CD4-positive, alpha-beta T cell treated with Interferon gamma for 1 hour (primary cell): ENCODE measurements around the gene BTNL8.
"Not testable (repeated sequence)": the region's sequence is repeated elsewhere in the genome, so short reads cannot be mapped to it uniquely, and the experiment has no call there.

ENCODE experiments used
- DNase-seq: peaks from one replicate; pipeline ENCODE4 v3.0.0-alpha.2; 2020

BTNL8 gene

DNA sequence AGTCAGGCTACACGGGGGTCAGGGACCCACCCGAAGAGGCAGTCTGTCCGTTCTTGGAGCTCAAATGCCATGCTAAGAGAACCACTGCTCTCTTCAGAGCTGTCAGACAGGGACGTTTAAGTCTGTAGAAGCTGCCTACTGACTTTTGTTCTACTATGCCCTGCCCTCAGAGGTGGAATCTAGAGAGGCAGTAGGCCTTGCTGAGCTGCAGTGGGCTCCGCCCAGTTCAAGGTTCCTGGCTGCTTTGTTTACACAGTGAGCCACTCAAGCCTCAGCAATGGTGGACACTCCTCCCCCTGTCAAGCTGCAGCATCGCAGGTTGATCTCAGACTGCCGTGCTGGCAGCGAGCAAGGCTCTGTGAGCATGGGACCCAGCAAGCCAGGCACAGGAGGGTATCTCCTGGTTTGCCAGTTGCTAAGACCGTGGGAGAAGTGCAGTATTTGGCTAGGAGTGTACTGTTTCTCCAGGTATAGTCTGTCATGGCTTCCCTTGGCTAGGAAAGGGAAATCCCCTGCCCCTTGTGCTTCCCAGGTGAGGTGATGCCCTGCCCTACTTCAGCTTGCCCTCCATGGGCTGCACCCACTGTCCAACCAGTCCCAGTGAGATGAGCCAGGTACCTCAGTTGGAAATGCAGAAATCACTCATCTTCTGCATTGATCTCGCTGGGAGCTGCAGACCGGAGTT is 13.0 kb upstream of the BTNL8 start:
- not testable (repeated sequence) for DNase-seq

DNA sequence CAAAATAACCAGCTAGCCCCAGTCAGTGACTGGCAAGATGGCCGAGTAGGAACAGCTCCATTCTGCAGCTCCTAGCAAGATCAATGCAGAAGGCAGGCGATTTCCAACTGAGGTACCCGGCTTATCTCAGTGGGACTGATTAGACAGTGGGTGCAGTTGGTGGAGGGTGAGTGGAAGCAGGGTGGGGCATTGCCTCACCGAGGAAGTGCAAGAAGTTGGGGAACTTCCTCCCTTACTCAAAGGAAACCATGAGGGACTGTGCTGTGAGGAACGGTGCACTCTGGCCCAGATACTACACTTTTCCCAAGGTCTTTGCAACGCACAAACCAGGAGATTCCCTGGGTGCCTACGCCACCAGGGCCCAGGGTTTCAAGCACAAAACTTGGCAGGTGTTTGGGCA is 9.6 kb upstream of the BTNL8 start:
- DNase-seq: no peak

DNA sequence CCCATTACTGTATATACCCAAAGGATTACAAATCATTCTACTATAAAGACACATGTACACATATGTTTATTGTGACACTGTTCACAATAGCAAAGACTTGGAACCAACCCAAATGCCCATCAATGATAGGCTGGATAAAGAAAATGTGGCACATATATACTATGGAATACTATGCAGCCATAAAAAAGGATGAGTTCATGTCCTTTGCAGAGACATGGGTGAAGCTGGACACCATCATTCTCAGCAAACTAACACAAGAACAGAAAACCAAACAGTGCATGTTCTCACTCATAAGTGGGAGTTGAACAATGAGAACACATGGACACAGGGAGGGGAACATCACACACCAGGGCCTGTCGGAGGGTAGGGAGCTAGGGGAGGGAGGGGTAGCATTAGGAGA is 3.6 kb upstream of the BTNL8 start:
- DNase-seq: not testable (repeated sequence)

DNA sequence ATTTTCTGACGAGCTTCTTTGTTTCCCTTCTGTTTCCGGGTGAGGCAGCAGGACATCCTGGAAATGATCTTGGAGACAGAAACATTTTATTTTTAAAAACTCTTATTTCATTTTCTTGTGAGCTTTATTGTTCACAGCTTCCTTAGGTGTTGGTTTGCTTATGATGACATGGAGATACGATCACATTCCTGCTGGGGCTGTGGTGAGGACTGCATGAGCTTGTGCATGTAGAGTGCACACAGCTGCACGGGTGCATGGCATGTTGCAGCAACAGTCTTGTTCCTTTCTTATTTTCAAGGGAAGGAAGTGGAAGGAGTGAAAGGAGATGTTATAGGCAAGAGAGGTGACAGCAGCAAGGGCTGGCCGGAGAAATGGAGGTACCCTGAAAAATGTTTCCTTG is 1.2 kb downstream of the BTNL8 start:
- DNase-seq: no peak

DNA sequence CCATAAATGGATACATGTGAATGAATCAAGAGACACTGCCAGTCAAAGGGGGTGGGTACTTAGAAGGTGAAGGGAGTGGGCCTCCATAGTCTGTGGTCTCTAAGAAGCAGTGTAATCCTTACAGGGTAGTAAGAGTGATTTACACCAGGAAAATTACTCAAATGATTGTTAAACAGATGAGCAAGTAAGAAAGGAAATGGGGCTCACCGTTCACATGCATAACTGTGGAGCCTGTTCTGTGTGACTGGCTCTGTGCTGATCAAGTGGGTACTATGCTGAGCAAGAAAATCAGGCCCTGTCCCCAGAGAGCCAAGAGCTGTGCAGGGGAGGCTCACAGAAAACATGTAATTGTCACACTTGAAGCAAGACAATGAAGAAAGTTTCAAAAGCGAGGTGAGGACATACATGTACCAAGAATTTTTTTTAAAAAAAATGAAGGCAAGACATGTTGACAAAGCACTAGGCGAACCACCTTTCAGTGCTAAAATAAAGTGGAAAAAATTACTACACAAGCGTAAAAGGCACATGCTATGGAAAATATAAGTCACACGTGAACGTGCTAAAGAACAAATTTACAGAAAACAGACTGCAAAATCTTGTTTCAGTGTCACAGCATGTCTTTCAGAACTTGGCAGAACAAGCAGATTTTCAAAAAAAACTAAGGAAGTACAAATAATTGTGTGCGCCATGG is 2.5 kb downstream of the BTNL8 start:
- no peak for DNase-seq

DNA sequence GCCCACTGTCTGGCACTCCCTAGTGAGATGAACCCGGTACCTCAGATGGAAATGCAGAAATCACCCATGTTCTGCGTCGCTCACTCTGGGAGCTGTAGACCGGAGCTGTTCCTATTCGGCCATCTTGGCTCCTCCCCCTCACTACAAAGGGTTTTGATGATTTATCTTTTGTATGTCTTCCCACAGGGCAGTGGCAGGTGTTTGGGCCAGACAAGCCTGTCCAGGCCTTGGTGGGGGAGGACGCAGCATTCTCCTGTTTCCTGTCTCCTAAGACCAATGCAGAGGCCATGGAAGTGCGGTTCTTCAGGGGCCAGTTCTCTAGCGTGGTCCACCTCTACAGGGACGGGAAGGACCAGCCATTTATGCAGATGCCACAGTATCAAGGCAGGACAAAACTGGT is 9.4 kb downstream of the BTNL8 start:
- no peak for DNase-seq

DNA sequence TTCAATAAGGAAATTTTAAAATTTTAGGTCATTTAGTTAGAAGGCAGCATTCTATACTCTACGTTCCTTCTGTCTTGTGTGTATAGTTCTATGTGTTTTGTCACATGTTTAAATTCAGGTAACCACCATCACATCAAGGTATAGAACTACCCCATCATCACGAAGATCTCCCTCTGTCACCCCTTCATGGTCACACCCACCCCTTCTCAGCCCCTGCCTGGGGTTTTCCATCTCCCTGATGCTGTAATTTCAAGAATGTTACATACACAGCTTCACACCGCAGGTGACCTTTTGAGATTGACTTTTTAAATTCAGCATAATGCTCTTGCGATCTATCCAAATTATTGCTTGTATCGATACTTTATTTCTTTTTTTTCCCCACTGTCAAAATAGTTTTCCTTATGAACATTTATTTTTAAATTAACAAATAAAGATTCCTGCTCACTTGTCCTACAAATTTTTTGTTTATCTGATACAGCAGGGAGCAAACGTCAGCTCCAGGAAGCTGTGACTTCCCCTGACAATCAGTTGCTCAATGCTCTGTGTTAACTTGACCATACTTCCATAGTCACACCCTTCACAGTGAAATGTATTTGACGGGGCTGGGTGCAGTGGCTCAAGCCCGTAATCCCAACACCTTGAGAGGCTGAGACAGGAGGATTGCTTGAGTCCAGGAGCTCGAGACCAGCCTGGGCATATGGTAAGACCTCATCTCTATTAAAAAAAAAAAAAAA is 10.2 kb downstream of the BTNL8 start:
- DNase-seq: no peak

DNA sequence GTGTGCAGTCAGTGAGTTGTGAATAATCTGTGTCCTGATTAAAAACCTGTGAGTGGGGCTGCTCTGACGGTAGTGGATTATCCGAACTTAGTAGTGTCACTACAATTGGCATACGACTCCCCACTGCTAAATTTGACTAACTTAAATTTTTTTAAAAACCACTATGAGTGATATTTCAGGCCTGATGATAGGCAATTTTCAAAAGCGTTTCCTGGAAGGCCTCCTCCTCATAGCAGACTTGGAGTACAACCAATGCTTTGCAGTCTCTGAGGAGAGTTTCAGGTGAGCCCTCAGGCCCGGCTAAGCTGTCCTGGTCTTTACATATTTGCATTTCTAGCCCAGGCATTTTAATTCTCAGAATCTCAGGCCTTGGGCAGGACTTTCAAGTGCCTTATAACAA is 10.8 kb downstream of the BTNL8 start:
- DNase-seq: no peak

DNA sequence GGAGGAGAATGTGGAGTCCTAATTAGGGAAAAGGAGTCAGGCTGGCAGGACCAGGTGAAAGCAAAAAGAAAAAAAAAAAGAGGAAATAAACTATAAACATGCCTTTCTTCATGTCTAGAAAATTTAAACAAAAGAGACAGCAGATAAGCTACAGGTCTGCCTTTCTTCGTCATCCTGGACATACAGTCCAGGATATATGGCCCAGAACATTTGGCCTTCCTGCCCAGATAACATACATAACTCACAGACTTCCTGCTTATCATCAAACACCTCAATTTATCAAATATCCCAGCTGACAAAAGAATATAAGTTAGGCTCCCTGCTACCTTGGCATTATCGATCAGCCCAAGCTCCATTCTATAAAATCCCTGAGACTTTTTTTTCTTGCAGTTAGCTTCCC is 11.2 kb downstream of the BTNL8 start:
- DNase-seq: no peak

DNA sequence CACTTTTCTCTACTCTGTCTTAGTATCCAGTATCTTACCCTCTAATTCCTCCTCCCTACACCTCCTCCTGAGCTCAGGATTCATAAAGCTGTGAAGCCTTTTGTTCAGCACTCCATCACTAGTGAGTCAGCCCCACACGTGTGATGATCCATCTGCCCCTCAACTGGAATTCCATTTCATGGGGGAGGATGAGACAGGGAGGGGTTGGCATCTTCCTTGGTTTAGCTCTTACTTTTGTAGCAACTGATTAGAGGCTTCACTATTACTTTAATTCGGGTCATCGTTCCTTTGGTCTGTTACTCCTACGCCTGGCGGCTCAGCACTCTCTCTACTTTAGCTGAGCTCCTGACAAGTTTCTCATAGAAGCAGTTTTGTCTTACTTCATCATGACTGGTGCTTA is 11.8 kb downstream of the BTNL8 start:
- no peak for DNase-seq

DNA sequence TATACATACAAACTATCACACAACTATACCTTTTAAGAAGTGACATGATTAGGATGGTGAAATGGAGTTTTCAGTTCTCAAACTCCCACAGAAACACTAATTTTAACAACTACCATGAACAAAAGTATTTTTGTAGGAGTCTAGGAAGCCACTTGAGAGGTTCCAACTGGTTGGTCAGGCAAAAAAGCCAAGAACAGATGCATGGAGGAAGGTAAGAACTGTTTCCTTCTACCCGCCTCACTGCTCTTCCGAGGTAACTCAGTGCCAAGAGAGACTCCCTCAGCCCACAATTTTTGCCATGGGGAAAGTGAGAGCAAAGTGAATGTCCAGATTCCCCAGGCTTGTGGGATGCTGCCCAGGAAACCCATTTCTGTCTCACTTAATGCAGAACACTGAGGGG is 15.7 kb downstream of the BTNL8 start:
- no peak for DNase-seq

DNA sequence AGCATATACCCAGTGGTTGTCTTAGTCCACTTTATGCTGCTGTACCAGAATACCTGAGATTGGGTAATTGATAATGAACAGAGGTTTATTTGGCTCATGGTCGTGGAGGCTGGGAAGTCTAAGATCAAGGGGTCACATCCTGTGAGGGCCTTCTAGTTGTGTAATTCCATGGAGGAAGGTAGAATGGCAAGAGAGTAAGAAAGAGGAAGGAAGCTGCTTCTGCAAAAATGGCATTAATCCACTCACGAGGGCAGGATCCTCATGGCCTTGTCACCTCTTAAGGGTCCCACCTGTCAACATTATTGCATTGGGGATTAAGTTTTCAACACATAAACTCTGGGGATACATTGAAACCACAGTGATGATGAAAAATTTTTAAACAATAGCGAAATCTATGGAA is 17.0 kb downstream of the BTNL8 start:
- DNase-seq: no peak

DNA sequence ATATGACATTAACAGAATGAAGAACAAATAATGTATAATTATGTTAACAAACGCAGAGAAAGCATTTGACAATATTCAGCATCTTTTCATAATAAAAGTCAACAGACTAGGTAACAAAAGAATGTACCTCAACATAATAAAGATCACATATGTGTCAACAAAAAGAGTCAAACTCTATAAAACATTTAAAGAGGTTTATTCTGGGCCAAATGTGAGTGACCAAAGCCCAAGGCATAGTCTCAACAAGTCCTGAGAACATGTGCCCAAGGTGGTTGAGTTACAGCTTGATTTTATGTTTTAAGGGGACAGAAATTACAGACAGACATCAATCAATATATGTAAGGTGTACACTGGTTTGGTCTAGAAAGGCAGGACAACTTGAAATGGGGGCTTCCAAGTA is 19.4 kb downstream of the BTNL8 start:
- DNase-seq: no peak

DNA sequence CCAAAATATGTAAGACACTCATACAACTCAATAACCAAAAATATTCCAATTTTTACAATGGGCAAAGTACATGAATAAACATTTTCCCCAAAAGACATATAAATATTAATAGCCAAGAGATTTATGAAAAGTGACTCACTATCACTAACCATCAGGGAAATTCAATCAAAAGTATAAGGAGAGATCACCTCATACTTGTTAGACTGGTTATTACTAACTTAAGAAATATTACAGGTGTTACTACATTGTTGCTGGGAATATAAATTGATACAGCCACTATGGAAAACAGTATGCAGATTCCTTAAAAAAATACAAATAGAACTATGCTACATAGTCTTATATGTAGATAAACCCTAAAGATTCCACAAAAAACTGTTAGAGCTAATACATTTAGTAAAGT is 21.8 kb downstream of the BTNL8 start:
- no peak for DNase-seq

DNA sequence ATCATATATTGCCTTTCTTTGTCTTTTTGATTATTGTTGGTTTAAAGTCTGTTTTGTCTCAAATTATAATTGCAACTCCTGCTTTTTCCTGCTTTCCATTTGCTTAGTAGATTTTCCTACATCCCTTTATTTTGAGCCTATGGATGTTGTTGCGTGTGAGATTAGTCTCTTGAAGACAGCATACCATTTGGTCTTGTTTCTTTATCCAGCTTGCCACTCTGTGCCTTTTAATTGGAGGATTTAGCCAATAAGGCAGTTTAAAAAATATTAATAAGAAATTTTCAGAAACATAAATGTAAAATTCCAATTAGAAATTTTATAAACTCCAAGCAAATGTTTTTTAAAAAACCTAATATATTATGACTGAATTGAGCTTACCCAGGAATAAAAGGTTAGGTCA is 24.0 kb downstream of the BTNL8 start:
- no peak for DNase-seq

DNA sequence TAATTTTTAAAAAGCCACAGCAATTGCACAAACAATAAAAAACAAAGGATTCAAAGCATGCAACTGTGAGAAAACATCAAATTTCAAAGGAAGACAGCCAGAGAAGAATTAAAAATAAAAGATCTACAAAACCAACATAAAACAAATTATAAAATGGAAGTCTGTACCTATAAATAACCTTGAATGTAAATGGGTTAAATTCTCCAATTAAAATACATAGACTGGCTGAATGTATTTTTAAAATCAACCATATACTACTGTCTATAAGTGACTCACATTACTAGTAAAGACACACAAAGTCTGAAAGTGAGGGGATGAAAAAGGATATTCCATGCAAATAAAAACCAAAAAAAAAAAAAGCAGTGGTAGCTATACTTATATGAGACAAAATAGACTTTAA is 33.7 kb downstream of the BTNL8 start:
- DNase-seq: no peak

DNA sequence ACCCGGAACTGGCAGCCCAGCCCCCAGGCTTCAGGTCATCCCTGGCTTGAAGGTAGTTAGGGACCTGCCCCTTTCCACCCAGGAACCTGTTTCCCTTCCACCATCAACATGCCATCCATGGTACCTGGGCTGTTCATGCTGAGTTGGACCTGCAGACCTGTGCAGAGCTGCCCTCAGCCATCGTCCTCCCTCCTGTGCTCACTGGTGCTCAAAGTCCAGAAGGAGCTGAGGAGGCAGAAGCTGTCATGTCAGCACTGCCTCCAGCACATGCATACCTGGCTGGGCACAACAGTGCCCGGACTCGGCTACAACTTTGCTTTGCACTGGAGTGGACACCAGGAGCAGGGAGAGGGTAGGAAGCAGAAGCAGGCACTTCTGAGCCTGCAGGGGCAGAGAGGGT is 36.2 kb downstream of the BTNL8 start:
- DNase-seq: no peak

DNA sequence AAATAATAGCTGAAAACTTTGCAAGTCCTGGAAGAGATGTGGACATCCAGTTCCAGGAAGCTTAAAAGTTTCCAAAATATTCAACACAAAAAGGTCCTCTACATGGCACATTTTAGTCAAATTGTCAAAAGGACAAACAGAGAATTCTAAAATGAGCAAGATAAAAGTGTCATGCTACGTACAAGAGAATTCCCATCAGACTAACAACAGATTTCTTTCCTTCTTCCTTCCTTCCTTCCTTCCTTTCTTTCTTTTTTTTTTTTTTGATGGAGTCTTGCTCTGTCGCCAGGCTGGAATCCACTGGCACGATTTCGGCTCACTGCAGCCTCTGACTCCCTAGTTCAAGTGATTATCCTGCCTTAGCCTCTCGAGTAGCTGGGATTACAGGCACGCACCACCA is 39.3 kb downstream of the BTNL8 start:
- DNase-seq: no peak

DNA sequence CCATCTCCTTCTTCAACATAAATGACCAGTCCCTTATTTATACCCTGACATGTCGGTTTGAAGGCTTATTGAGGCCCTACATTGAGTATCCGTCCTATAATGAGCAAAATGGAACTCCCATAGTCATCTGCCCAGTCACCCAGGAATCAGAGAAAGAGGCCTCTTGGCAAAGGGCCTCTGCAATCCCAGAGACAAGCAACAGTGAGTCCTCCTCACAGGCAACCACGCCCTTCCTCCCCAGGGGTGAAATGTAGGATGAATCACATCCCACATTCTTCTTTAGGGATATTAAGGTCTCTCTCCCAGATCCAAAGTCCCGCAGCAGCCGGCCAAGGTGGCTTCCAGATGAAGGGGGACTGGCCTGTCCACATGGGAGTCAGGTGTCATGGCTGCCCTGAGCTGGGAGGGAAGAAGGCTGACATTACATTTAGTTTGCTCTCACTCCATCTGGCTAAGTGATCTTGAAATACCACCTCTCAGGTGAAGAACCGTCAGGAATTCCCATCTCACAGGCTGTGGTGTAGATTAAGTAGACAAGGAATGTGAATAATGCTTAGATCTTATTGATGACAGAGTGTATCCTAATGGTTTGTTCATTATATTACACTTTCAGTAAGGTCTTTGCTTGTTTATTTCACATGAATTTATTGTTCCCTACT is 51.5 kb downstream of the BTNL8 start:
- no peak for DNase-seq

DNA sequence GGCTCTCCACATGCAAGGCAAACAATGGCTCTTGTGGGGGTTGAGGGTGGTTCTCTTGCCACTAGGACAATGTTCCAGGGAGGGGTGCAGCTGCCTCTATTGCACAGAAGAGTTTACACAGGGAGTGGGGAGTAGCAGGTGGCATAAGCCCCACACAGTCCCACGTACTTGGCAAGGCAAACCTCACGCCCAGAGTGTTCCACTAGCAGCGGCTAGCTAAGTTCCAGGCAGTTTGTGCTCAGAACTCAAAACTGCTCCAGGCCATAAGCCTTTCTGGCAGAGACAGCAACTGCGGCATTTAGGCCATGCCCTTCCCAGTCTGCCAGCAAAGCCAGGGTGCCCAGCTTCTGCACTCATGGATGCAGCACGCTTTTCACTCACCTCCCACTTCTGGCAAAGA is 60.7 kb downstream of the BTNL8 start:
- DNase-seq: no peak

DNA sequence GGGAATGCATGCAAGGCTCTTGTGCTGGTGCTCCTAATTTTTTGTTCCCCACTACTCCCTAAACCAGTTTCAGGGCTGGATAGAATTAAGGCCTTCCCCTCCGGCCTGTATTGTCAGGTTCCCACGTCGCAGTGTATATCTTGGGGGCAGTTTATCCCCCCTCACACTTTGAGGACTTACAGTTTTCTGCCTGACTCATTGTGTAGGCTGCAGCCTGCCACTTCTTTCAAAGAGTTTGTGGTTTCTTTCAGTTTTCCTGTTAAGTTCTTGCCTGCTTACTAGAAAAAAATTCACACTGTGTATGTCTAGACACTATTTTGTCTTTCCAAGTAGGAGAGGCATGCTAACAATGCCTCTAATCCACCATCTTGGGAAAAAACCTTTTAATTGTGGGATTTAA is 61.2 kb downstream of the BTNL8 start:
- no peak for DNase-seq

DNA sequence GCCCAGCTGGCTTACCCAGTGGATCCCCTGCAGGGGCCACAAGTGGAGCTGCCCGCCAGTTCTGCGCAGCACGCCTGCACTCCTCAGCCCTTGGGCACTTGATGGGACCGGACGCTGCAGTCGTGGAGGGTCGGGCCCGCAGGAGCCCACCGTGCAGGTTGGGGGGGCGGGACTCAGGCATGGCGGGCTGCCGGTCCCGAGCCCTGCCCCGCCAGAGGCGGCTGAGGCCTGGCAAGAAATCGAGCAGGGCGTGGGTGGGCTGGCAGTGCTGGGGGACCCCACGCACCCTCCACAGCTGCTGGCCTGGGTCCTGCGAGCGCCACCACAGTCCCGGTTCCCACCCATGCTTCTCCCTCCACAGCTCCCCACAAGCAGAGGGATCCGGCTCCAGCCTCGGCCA is 70.4 kb downstream of the BTNL8 start:
- no peak for DNase-seq

DNA sequence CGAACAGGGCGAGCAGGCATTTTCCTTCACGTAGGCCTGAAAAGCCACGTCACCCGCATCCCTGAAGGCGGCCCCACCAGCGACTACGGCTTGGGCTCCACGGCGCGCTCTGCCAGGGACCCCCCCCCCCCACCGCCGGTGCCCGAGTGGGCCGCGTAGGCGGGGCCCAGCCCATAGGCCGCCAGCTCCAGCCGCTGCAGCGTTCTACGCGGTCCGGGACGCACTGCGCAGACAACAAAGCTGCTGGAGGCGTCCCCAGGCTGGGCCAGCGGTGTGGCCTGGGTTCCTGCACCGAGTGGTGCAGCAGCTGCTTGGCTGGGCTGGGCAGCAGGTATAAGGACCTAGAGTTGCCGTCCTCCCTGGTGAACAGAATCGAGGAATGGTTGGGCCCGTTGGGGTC is 71.4 kb downstream of the BTNL8 start:
- DNase-seq: no peak

DNA sequence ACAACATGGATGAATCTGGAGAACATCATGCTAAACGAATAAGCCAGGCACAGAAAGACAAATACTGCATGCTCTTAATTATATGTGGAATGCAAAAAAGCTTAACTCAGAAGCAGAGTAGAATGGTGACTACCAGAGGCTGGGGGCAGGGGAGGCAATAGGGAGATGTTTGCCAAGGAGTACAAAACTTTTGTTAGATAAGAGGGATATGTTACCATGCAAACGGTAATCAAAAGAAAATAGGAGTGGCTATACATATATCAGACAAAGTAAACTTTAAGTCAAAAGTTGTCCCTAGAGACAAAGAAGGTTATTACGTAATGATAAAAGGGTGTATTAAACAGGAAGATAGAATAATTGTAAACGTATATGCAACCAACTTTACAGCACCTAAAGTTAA is 71.9 kb downstream of the BTNL8 start:
- no peak for DNase-seq
